Peyer's patch (tissue), 4 donors: Measurements from ENCODE around the gene PCK1.

Source experiments
- CTCF ChIP-seq, 6 experiments: fragments of 450-650 bp in 4 of 6; fragments of 200-600 bp in 2 of 6; sonication (generic) in 1 of 6; IDR thresholded peaks; one replicate each; pipeline ENCODE4 v1.5.1; 2017 to 2019; ENCODE audit warnings: antibody characterized with exemption in 6 of 6, mild to moderate bottlenecking in 3 of 6, moderate library complexity in 1 of 6
- POLR2A ChIP-seq, 2 donors: fragments of 450-650 bp; IDR thresholded peaks; one replicate each; pipeline ENCODE4 v1.5.1; 2017; ENCODE audit warnings: antibody characterized with exemption in 2 of 2, mild to moderate bottlenecking in 2 of 2, moderate library complexity in 2 of 2

- TF ChIP-seq CTCF (IDR thresholded peaks at IDR 0.05), result peak; percentile 47 to 94 (median 81)
- TF ChIP-seq POLR2A (IDR thresholded peaks at IDR 0.05), result no peak
These were observed 33.4 kb downstream of the PCK1 start for GRCh38 chr20:57594092-57594951.
